Activated CD4-positive, alpha-beta T cell treated with anti-CD3 and anti-CD28 coated beads for 4 hours (primary cell): ENCODE results near the gene IFT27.
"Not testable (repeated sequence)": the region's sequence is repeated elsewhere in the genome, so short reads cannot be mapped to it uniquely, and the experiment has no call there.

Experiments used
- DNase-seq, 2 donors: peaks; one replicate each; pipeline ENCODE4 v3.0.0-alpha.2; 2020

Gene IFT27

DNA sequence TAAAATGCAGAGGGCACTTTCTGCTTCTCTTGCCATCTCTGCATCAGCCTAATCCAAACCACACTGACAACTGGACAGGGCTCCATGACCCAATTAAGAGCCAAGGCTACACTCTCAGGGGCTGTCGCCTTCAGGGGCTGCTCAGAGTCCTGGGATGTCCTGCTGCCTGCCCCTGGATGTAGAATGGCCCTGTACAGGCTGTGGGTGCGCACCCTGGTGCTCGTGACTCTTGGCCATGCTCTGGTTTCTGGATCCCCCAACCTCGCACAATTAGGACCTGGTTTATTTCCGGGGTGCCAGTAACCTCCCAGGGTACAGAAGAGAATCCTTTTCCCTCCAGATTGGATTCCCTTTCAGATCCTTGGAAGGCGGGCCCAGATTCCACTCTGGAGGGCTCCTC is 11.3 kb downstream of the IFT27 start:
- no peak for DNase-seq

DNA sequence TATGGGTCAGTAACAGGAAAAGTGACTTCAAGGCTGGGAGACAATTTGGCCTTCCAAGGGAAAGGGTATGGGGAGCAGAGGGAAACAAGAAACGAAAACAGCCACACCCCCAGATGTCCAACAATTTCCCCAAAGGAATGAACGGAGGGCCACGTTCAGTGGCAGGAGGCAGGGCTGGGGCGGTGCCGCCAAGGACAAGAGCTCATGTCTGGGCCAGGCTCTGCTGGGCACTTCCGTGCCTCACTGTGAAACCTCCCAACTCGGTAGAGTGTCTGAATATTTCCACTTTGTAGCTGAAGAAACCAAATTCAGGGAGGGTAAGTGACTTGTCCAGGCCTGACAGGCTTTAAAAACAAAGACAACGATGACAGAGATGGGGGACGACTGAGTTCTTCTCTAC is 11.9 kb downstream of the IFT27 start:
- no peak for DNase-seq

DNA sequence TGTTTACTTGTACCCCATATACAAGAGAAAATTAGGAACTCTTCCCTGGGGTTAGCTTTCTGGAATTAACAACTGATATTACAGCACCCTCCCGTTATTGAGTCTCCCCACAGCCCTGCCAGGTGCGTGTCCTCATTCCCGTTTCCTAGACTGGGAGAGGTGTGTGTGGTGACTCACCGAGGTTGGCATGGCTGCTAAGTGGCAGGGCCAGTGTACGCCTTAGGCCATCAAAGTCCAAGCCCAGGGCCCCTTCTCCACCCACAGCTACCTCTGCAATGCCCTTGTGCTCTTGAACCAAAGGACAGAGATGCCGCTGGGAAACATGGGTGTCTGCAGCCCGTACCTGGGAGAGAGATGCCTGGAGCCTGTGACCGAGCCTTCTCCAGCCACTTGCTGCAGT is 12.3 kb downstream of the IFT27 start:
- no peak for DNase-seq

- no peak for DNase-seq
These were observed 13.1 kb downstream of the IFT27 start for GRCh38 chr22:36762687-36763260.

GRCh38 chr22:36761553-36762240 is 14.2 kb downstream of the IFT27 start:
- DNase-seq: no peak

DNA sequence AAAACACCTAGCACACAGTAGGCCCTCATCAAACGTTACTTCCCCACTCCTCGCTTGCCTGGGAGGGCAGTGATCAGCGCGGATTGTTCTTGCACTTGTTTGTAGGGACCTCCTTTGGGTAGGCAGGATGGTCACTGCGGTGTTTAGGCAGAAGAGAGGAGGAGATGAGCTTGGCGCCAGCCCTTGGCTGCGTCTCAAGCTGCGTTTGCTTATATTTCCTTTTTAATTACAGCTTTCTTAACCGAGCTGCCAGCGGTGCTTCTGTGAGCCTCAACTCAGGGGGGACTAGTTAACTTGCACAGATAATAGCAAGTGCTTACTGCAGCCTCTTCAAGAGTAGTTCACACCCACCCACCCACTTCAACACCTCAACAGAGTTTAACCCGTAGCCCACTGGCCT is 15.1 kb downstream of the IFT27 start:
- no peak for DNase-seq

DNA sequence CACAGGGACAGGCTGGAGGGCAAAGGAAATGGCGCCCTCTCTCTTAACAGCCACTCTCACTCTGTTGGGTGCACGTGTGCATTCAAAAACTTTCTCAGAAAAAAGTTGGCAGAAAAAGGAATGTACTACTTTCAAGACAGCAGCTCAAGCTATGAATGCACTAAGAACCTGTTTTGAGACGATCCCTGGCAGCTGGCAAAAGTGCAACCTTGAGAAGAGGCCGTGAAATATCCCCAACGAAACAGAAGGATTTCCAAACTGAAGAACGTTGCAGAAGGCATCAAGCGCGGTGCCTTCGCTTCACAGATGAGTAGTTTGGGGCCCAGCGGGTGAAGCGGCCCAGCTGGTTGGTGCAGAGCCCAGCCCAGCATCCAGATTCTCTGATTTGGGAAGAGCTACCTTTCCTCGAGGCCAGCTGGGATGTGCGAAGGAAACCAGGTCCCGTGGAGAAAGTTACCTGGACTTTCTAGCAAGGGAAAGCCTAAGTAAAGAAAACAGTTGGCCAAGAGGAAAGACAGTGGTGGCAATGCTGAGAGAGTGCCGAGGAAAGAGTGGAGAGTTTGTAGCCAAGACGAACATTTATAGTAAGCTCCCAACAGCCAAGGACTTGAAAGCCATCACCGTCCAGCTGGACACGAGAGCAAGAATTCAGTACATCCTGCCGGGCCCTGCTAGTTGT is 16.3 kb downstream of the IFT27 start:
- DNase-seq: no peak

DNA sequence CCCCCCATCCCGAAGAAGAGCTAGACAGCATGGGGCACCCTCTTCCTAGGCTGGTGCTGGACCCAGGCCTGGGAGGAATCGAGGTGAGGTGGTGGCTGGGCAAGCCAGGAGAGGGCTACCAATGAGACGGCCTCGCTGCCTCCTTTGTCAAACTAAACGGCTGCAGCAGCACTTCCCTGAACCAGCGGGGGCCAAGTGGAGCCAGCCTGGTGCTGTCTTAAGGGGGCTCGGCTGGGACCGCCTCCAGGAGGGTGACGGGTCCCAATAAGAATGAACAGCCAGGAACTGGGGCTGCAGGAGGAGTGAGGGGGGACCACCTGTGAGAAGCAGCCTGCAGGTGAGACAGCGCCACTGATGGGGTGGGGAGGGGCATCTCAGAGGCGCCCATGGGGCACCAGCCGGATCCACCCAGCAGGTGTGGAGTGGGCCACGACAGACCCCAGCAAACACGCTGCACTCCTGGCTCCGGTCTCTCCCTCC is 17.1 kb downstream of the IFT27 start:
- DNase-seq: no peak

GRCh38 chr22:36757668-36758211 is 18.2 kb downstream of the IFT27 start:
- DNase-seq: peak; percentile 72 to 74

DNA sequence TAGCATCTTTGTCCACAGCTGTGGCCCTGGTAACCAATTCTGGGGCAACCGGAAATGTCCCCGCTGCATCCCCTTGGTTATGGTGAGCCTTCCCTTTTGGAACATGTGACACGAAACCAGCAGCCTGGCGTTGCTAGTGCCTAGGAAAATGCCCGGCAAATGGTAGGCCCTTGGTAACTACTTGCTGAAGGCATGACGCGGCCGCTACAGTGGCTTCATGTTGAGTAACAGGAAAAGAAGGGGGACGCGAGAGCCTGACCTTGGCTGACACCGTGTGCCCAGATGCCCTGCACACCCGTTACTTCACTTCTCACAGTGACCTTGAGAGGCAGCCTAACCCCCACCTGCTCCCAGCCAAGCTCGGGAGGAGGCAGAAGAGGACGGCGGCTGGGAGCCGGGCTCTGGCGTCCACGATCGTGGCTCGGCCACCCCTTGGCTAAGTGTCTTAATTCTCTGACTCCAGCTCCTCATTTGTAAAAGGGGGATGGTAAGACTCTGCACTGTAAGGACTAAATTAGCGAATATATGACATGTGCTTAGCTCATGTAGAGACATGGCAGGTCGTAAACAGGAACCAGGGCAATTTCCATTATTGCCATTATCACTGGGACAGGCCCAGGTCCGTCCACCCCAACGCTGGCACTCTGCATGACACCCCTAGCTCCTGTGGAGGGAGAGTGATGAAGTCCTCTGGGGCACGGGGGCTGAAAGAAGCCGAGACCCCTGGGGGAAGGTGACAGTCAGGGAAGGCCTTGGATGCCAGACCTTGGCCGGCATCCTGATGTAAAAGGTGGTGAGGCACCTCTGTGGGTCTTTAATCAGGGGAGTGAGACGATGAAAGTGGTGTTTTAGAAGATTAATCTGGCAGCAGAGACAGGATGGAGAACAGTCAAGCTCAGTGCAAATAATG is 18.9 kb downstream of the IFT27 start:
- no peak for DNase-seq

DNA sequence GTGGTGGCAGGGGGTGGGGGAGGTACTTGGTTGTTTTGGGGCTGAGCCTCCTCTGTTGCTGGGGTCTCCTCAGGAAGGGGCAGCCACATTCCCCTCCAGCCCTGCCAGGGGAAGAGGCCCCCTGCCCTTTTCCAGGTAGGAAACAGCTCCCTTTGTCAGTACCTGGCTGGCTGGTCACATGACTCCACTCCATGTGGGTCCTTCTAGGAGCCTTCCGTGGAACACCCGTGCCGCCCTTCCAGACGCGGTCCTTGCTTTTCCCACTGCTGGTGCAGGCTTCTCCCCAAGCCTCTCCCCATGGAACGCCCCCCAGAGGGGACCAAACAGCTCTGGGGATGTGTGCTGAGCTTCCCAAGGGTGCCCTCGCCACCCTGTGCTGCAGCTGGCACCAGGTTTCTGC is 19.9 kb downstream of the IFT27 start:
- no peak for DNase-seq

GRCh38 chr22:36755316-36755715 is 20.6 kb downstream of the IFT27 start:
- no peak for DNase-seq

DNA sequence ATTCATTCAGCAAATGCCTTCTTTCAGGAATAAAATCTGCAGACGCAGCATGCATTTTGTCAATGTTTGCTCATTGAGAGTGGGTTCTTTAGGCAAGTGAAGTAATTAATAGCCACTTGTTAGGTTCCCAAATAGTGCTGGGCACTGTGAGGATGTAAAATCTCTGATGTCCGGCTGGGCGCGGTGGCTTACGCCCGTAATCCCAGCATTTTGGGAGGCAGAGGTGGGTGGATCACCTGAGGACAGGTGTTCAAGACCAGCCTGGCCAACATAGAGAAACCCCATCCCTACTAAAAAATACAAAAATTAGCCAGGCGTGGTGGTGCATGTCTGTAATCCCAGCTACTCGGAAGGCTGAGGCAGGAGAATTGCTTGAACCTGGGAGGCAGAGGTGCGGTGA is 21.0 kb downstream of the IFT27 start:
- not testable (repeated sequence) for DNase-seq

DNA sequence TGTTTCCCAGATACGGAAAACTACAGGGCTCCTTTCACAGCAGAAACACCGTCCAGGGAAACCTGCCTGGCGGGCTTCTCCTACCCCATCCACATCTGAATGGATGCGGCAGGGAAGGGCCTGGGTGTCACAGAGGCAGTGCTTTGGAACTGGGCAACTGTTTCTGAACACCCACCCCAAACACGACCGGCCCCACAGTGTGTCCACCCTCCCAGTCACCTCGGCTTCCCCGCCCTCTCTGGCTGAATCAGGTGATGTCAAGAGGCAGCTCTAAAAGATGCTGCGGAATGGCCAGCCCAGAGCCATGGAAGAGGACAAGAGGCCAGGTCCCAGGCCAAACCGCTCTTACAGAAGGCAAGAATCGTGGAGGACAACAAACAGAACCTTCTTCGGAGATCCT is 22.0 kb downstream of the IFT27 start:
- no peak for DNase-seq

- DNase-seq: no peak
These were observed 22.7 kb downstream of the IFT27 start for GRCh38 chr22:36753120-36753802.

- DNase-seq: no peak
These were observed 29.4 kb downstream of the IFT27 start for GRCh38 chr22:36746375-36746970.

DNA sequence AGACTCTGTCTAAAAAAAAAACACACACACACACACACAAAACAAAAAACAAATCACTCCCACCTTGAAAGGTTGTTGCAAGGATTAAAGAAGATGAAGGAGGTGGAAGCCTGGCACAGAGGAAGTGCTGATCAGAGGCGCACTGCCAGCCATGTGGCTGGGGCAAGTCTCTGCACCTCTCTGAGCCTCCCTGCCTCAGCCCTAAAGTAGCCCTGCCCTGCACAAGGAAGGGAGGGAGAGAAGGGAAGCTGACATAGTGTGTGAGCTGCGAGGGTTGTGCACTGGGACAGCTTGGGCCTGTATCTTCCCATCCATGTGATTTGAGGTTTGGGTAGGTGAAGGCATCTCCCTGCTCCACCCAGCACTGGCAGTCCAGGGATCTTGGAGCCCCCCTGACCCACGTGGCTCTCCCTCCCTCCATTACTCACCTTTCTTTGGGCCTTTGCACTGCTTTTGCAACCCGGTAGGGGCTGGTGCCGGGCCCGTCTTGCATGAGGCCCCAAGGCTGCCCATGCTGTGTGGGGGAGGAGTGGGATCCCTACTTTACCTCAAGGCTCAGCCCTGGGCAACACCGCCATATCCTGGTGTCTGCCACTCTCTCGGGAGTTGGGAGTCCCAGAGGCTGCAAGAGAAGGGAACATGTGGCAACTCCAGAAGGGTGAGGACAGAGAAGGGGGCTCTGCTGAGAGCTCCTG is 30.5 kb downstream of the IFT27 start:
- DNase-seq: no peak

GRCh38 chr22:36744791-36745190 is 31.1 kb downstream of the IFT27 start:
- no peak for DNase-seq

- DNase-seq: no peak
These were observed 31.5 kb downstream of the IFT27 start for GRCh38 chr22:36744413-36744765.

DNA sequence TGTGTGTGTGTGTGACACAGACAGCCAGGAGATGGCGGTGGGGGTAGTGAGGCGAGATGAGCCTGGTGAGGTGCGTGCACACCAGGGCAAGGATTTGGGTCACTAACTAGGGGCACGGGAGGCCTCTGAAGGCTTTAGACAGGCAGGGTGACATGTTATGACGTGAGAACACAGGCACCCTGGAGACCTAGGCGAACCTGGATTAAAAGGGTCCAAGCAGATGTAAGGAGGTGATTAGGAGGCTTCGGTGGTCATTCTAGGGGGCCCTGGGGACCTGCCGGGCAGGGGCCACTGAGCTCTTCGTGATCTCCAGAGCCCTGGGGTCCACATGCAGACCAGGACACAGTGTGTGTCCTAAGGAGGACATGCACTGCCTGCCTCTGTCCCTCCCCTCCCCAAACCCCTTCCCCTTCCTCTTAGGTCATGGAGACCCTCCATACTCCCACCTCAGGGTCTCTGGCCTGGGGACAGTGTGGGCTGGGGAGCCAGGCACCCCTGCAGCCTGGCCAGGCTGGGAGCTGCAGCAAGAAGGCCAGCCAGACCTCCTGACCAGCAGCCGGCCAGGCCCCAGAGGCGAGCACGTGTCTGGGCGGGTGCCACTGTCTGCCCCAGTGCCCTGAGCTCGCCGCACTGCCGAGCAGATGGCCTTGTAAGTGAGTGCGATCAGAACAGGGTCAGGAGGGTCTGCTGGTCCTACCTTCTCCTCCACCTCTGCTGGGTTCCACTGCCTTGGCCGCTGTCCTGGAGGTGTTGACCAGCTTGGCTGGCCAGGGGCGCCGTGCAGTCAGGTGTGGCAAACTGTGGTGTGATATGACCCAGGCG is 32.1 kb downstream of the IFT27 start:
- no peak for DNase-seq
